Coronary artery (tissue), 2 donors: ENCODE results near the gene B3GLCT.

Source experiments
- DNase-seq: peaks from one replicate; pipeline ENCODE4 v3.0.0-alpha.2; 2017; ENCODE audit warnings: low spot score
- H3K27ac ChIP-seq, 2 donors: fragments of 200-600 bp; sonication (generic); one replicate each; pipeline ENCODE4 v1.5.1; 2016 to 2019
- H3K4me3 ChIP-seq: fragments of 200-600 bp; sonication (generic); 2 replicates; pipeline ENCODE4 v1.5.1; 2016; ENCODE audit warnings: mild to moderate bottlenecking, moderate library complexity
- CTCF ChIP-seq: fragments of 200-600 bp; sonication (generic); IDR thresholded peaks from one replicate; pipeline ENCODE4 v1.5.1; 2019; ENCODE audit warnings: antibody characterized with exemption

The B3GLCT gene

GRCh38 chr13:31198519-31198918, 1.3 kb upstream of the B3GLCT start:
- H3K4me3 ChIP-seq = no peak overlapping the region
- TF ChIP-seq CTCF = no peak
- no peak overlapping the region for H3K27ac ChIP-seq
- no peak for DNase-seq

GRCh38 chr13:31199527-31199848, 287 bp upstream of the B3GLCT start:
- Histone ChIP-seq H3K27ac (peak overlapping the region; percentile 94 to 99), H3K4me3 (peak overlapping the region; percentile 90)
- TF ChIP-seq CTCF = no peak
- DNase-seq = no peak

GRCh38 chr13:31200637-31200971, 829 bp downstream of the B3GLCT start:
- TF ChIP-seq CTCF = no peak
- peak overlapping the region; percentile 90 for H3K4me3 ChIP-seq
- peak overlapping the region; percentile 94 to 99 for H3K27ac ChIP-seq
- DNase-seq = peak; percentile 79

- DNase-seq = no peak
- H3K4me3 ChIP-seq = peak overlapping the region; percentile 90
These were observed 1.7 kb downstream of the B3GLCT start for GRCh38 chr13:31201341-31202031.

GRCh38 chr13:31204592-31204991, 4.8 kb downstream of the B3GLCT start:
- no peak for TF ChIP-seq CTCF
- DNase-seq = no peak
- Histone ChIP-seq H3K4me3 (no peak overlapping the region), H3K27ac (no peak overlapping the region)

More at GRCh38 chr13:31201341-31202031, 1.7 kb downstream of the B3GLCT start:
- TF ChIP-seq CTCF = no peak
- H3K27ac ChIP-seq = peak overlapping the region; percentile 94 to 99

GRCh38 chr13:31207661-31208552, 8.1 kb downstream of the B3GLCT start:
- DNase-seq = no peak
- Histone ChIP-seq H3K27ac (no peak overlapping the region), H3K4me3 (no peak overlapping the region)
- TF ChIP-seq CTCF = no peak
